Activated T-helper 1 cell treated with anti-CD3 and anti-CD28 coated beads, Interleukin-12 subunit alpha, Interleukin-12 subunit beta, Interleukin-2, Interleukin-4 antibody, amounts not matched to agents 30 ng/mL and 10 ng/mL and 1 ng/mL, durations not matched to agents 14 hours and 24 hours and 36 hours (primary cell): Measurements from ENCODE around the gene CDH4. TPM values are rescaled to one million over a fixed set of nuclear protein-coding genes. Genes with fewer than 3 reads are reported as not detected.

Experiments
- DNase-seq: peaks from one replicate; pipeline ENCODE4 v3.0.0; 2021; ENCODE audit warnings: low spot score
- H3K27ac Mint-ChIP-seq: one replicate; pipeline ENCODE4 v1.8.0; 2021; ENCODE audit warnings: mild to moderate bottlenecking, mixed read lengths
- H3K27me3 Mint-ChIP-seq: one replicate; pipeline ENCODE4 v1.8.0; 2022; ENCODE audit warnings: mild to moderate bottlenecking, moderate library complexity, mixed read lengths; ENCODE audit not compliant: insufficient read depth
- H3K36me3 Mint-ChIP-seq: one replicate; pipeline ENCODE4 v1.8.0; 2021; ENCODE audit warnings: low read depth, mixed read lengths
- H3K4me1 Mint-ChIP-seq: one replicate; pipeline ENCODE4 v1.8.0; 2021; ENCODE audit warnings: low read depth, mixed read lengths
- H3K4me3 Mint-ChIP-seq: one replicate; pipeline ENCODE4 v1.8.0; 2021; ENCODE audit warnings: mild to moderate bottlenecking, moderate library complexity, mixed read lengths
- H3K9me3 Mint-ChIP-seq: one replicate; pipeline ENCODE4 v1.8.0; 2021; ENCODE audit warnings: mixed read lengths
- intact Hi-C: fragments of 100-400 bp; cut with micrococcal nuclease; formaldehyde crosslinking; loops from one replicate; pipeline ENCODE4 v1.15.1; 2024
- total RNA-seq: library from RNA; stranded (reverse); gene quantifications from 2 replicates; pipeline ENCODE4 v1.2.3, GENCODE V29; 2022

Gene CDH4
- total RNA-seq, 1 donor from 2014 or later: not detected

DNA sequence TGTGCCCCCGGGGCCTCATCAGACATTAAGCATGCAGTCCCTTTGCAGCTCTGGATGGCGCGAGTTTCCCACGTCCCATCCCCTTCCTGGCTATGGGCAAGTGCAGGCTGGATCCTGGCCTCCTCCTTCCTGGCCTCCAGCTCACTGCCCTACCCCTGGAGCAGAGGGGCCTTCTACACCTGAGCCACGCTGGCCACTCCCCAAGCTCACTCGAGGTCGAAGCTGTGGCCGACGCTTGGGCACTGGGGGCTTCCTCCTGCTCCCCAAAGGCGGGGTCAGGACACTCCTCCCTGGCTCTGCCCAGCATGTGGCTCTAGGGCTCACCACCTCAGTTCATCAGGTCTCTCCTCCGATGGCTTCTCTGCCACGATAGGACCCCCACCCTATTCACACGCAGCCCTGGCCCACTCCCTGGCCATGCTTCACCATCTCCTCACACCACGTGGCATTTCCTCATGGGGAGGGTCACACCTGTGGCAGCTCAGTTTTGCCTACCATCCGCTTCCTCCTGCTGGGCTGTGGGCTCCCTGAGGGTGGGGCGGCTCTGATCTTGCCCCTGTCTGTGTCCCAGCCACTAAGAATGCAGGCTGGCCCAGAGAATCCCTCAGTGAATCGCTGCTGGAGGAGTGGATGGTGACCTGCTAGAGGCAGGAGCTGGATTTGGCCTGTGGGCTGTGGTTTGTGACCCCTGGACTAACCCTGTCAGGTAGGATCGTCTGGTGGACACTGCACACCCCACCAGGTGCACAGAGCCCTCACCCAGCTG is 532.9 kb downstream of the CDH4 start:
- Mint-ChIP-seq H3K9me3 (peaks cover 7% of the 10 kb centered on the region), H3K4me1 (no peaks in the 10 kb centered on the region), H3K27ac (no peak overlapping the region), H3K4me3 (no peak overlapping the region), H3K36me3 (no peaks in the 10 kb centered on the region), H3K27me3 (no peaks in the 10 kb centered on the region)
- DNase-seq: no peak
- intact Hi-C loops: no loop called here

GRCh38 chr20:61785567-61785816 is 533.4 kb downstream of the CDH4 start:
- H3K4me3 Mint-ChIP-seq: no peak overlapping the region
- H3K27ac Mint-ChIP-seq: no peak overlapping the region
- no peaks in the 10 kb centered on the region for H3K27me3 Mint-ChIP-seq
- H3K4me1 Mint-ChIP-seq: no peaks in the 10 kb centered on the region
- H3K9me3 Mint-ChIP-seq: peaks cover 7% of the 10 kb centered on the region
- intact Hi-C loops: no loop called here
- no peak for DNase-seq
- no peaks in the 10 kb centered on the region for H3K36me3 Mint-ChIP-seq

- no peaks in the 10 kb centered on the region for H3K36me3 Mint-ChIP-seq
- H3K4me3 Mint-ChIP-seq: no peak overlapping the region
- no peak overlapping the region for H3K27ac Mint-ChIP-seq
Observed at GRCh38 chr20:61786230-61786629, 534.2 kb downstream of the CDH4 start.

DNA sequence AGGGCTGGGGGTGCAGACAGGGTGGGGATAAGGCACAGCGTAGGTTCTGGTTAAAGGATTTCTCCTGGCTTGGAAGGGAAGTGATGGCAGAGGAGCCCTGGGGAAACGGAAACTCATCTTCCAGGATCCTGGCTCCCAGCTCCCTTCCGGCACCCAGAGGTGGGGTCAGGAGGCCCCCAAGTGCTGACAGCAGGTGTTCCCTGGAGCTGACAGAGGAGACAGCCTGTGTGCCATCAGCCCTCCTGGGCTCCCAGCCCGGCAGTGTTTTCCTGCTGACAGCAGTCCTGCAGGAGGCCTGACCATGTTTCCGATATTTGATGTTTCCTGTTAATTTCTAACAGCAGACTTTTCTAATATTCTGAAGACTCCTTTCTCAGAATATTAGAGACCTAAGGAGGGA is 536.3 kb downstream of the CDH4 start:
- no peak for DNase-seq
- Mint-ChIP-seq H3K36me3 (no peaks in the 10 kb centered on the region), H3K4me1 (no peaks in the 10 kb centered on the region), H3K9me3 (no peaks in the 10 kb centered on the region), H3K4me3 (no peak overlapping the region), H3K27ac (no peak overlapping the region), H3K27me3 (no peaks in the 10 kb centered on the region)
- intact Hi-C loops: no loop called here

More at GRCh38 chr20:61786230-61786629, 534.2 kb downstream of the CDH4 start:
- Mint-ChIP-seq H3K27me3 (no peaks in the 10 kb centered on the region), H3K9me3 (peaks cover 6% of the 10 kb centered on the region), H3K4me1 (no peaks in the 10 kb centered on the region)
- DNase-seq: no peak
- intact Hi-C loops: no loop called here

GRCh38 chr20:61789329-61789728 is 537.3 kb downstream of the CDH4 start:
- Mint-ChIP-seq H3K27me3 (no peaks in the 10 kb centered on the region), H3K9me3 (no peaks in the 10 kb centered on the region), H3K4me1 (no peaks in the 10 kb centered on the region), H3K27ac (no peak overlapping the region), H3K4me3 (no peak overlapping the region), H3K36me3 (no peaks in the 10 kb centered on the region)
- intact Hi-C loops: no loop called here
- no peak for DNase-seq

GRCh38 chr20:61790116-61790827 is 538.2 kb downstream of the CDH4 start:
- Mint-ChIP-seq H3K4me3 (no peak overlapping the region), H3K9me3 (no peaks in the 10 kb centered on the region), H3K36me3 (no peaks in the 10 kb centered on the region), H3K27me3 (no peaks in the 10 kb centered on the region), H3K27ac (no peak overlapping the region), H3K4me1 (no peaks in the 10 kb centered on the region)
- intact Hi-C loops: no loop called here
- no peak for DNase-seq

- Mint-ChIP-seq H3K9me3 (no peaks in the 10 kb centered on the region), H3K27ac (no peak overlapping the region), H3K4me3 (no peak overlapping the region), H3K4me1 (no peaks in the 10 kb centered on the region), H3K36me3 (no peaks in the 10 kb centered on the region), H3K27me3 (no peaks in the 10 kb centered on the region)
- DNase-seq: no peak
- intact Hi-C loops: no loop called here
Observed at GRCh38 chr20:61791995-61792394, 539.9 kb downstream of the CDH4 start.

DNA sequence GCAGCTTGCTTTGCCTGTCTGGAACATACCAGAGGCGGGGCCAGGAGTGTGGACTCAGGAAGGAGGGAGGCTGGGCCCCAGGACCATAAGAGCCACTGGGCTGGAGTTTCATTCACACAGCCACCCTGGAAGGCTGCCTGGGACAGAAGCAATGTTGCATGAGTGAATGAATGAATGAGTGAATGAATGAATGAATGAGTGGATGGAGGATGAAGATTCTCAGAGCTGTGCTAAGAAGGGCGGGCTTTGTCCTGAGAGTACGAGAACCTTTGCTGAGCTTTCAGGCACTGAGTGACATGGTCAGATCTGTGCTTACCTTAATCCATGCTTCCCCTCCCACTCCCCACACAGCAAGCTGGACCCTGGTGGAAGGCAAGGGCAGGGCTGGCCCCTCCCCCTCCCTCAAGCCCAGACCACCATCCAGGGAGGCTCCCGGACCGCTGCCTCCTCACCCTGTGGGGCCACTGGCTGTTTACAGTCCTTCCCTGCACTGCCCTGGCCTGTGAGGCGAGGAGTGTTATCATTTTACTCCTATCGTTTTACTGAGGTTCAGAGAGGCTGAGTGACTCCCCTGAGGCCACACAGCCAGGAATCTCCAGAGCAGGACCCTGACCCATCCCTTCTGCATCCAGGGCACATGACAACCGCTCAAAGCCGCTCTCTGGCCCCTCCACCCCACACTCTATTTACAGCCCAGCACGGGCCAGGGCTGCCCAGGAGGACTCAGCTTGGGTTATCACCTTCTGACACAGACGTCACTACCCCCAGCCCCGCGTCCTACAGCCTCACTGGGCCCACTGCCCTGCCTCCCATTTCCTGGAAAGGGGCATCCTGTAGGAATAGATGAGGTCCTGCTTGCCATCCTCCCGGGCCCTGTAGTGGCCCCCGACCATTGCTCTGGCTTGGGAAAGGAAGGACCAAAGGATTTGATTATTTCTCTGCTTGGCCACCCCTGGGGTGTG is 543.9 kb downstream of the CDH4 start:
- intact Hi-C loops: no loop called here
- no peak overlapping the region for H3K4me3 Mint-ChIP-seq
- H3K9me3 Mint-ChIP-seq: no peaks in the 10 kb centered on the region
- H3K36me3 Mint-ChIP-seq: no peaks in the 10 kb centered on the region
- no peaks in the 10 kb centered on the region for H3K27me3 Mint-ChIP-seq
- DNase-seq: no peak
- no peak overlapping the region for H3K27ac Mint-ChIP-seq
- H3K4me1 Mint-ChIP-seq: no peaks in the 10 kb centered on the region

DNA sequence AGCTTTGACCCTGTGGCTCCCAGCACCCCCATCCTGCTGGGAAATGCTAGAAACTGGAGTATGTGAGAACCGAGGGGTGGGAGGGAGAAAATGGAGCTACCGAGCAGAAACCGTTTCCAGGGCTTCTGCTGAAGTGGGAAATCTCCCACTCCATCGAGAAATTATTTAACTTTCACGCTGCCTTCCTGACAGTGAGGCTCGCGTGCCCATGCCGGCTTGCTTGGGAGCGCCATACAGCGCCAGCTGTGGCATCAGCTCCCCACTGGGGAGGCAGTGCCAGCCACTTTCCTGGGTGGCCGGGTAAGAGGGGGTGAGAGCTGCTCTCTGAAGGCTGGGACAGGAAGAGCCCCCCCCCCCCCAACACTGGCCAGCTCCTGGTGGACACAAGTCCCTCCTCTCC is 544.7 kb downstream of the CDH4 start:
- H3K36me3 Mint-ChIP-seq: no peaks in the 10 kb centered on the region
- intact Hi-C loops: no loop called here
- H3K9me3 Mint-ChIP-seq: no peaks in the 10 kb centered on the region
- no peaks in the 10 kb centered on the region for H3K27me3 Mint-ChIP-seq
- DNase-seq: no peak
- no peaks in the 10 kb centered on the region for H3K4me1 Mint-ChIP-seq
- H3K27ac Mint-ChIP-seq: no peak overlapping the region
- no peak overlapping the region for H3K4me3 Mint-ChIP-seq

GRCh38 chr20:61797200-61797599 is 545.1 kb downstream of the CDH4 start:
- Mint-ChIP-seq H3K36me3 (no peaks in the 10 kb centered on the region), H3K27me3 (no peaks in the 10 kb centered on the region), H3K4me3 (no peak overlapping the region), H3K9me3 (no peaks in the 10 kb centered on the region), H3K4me1 (no peaks in the 10 kb centered on the region), H3K27ac (no peak overlapping the region)
- no peak for DNase-seq
- intact Hi-C loops: no loop called here

GRCh38 chr20:61797971-61798411 is 545.9 kb downstream of the CDH4 start:
- H3K27me3 Mint-ChIP-seq: no peaks in the 10 kb centered on the region
- no peaks in the 10 kb centered on the region for H3K9me3 Mint-ChIP-seq
- no peaks in the 10 kb centered on the region for H3K36me3 Mint-ChIP-seq
- H3K4me3 Mint-ChIP-seq: no peak overlapping the region
- intact Hi-C loops: no loop called here
- H3K4me1 Mint-ChIP-seq: no peaks in the 10 kb centered on the region
- no peak for DNase-seq
- no peak overlapping the region for H3K27ac Mint-ChIP-seq

GRCh38 chr20:61798632-61799031 is 546.6 kb downstream of the CDH4 start:
- intact Hi-C loops: no loop called here
- Mint-ChIP-seq H3K4me1 (no peaks in the 10 kb centered on the region), H3K9me3 (no peaks in the 10 kb centered on the region), H3K36me3 (no peaks in the 10 kb centered on the region), H3K27ac (no peak overlapping the region), H3K27me3 (no peaks in the 10 kb centered on the region), H3K4me3 (no peak overlapping the region)
- DNase-seq: no peak

- intact Hi-C loops: no loop called here
- Mint-ChIP-seq H3K9me3 (no peaks in the 10 kb centered on the region), H3K36me3 (no peaks in the 10 kb centered on the region), H3K27ac (no peak overlapping the region), H3K4me1 (no peaks in the 10 kb centered on the region), H3K4me3 (no peak overlapping the region), H3K27me3 (no peaks in the 10 kb centered on the region)
- no peak for DNase-seq
Observed at GRCh38 chr20:61799394-61799923, 547.4 kb downstream of the CDH4 start.
